Effector memory CD4-positive, alpha-beta T cell (primary cell): ENCODE results near the gene TFDP2.

ENCODE experiments used
- DNase-seq, 3 donors: peaks; one replicate each; pipeline ENCODE4 v3.0.0-alpha.2; 2020
- H3K27ac ChIP-seq: 2 replicates; pipeline ENCODE4 v1.7.0; 2013; ENCODE audit warnings: mild to moderate bottlenecking, low read length, moderate library complexity; ENCODE audit not compliant: insufficient read depth, poor library complexity, severe bottlenecking
- H3K27me3 ChIP-seq: replicated peaks from 2 replicates; pipeline ENCODE4 v1.7.0; 2013; ENCODE audit warnings: mild to moderate bottlenecking, low read length; ENCODE audit not compliant: insufficient read depth, control insufficient read depth, poor library complexity, severe bottlenecking
- H3K36me3 ChIP-seq: 2 replicates; pipeline ENCODE4 v1.7.0; 2013; ENCODE audit warnings: mild to moderate bottlenecking, low read length, moderate library complexity; ENCODE audit not compliant: control insufficient read depth, insufficient read depth
- H3K4me1 ChIP-seq: 2 replicates; pipeline ENCODE4 v1.7.0; 2013; ENCODE audit warnings: low read length, mild to moderate bottlenecking; ENCODE audit not compliant: control insufficient read depth, insufficient read depth, poor library complexity, severe bottlenecking
- H3K4me3 ChIP-seq: 2 replicates; pipeline ENCODE4 v1.7.0; 2013; ENCODE audit warnings: low read length, low read depth, mild to moderate bottlenecking; ENCODE audit not compliant: insufficient read depth, poor library complexity, severe bottlenecking
- H3K9me3 ChIP-seq: 2 replicates; pipeline ENCODE4 v1.7.0; 2013; ENCODE audit warnings: mild to moderate bottlenecking, low read length, moderate library complexity; ENCODE audit not compliant: control insufficient read depth

Gene TFDP2

GRCh38 chr3:141894524-141895176 is 254.7 kb downstream of the TFDP2 start:
- Histone ChIP-seq H3K4me1 (no peaks in the 10 kb centered on the region), H3K36me3 (no peaks in the 10 kb centered on the region), H3K9me3 (no peaks in the 10 kb centered on the region), H3K27ac (no peak overlapping the region), H3K4me3 (no peak overlapping the region), H3K27me3 (no peaks in the 10 kb centered on the region)
- no peak for DNase-seq
